ENCODE results near the gene TUNAR.
A peak's percentile ranks its signal among the peaks of the same experiment; 100 is the strongest.

Gene TUNAR

GRCh38 chr14:95871531-95871930 is 5.1 kb upstream of the TUNAR start:
- no peak for DNase-seq (ENCODE audit: low read depth in 4 of 4, low spot score in 1 of 4)

DNA sequence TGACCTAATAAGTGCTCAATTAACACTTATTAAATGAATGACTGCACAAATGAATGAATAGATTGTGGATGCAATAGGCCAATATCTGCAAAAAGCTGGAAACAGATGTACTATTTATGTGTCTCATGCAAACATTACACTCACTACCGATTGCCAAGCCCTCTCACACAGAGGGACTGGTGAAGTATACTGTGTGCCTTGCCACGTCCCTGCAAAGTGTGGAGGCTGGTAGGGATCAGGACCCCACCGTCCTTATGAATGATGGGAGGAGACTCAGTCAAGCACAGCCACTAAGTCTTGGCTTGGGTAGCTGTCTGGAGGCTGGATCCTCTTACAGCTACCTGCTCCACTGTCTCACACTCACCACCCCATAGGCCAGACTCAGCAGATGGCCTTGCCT is 3.9 kb upstream of the TUNAR start:
- DNase-seq (ENCODE audit: low read depth in 4 of 4, low spot score in 1 of 4), result no peak

DNA sequence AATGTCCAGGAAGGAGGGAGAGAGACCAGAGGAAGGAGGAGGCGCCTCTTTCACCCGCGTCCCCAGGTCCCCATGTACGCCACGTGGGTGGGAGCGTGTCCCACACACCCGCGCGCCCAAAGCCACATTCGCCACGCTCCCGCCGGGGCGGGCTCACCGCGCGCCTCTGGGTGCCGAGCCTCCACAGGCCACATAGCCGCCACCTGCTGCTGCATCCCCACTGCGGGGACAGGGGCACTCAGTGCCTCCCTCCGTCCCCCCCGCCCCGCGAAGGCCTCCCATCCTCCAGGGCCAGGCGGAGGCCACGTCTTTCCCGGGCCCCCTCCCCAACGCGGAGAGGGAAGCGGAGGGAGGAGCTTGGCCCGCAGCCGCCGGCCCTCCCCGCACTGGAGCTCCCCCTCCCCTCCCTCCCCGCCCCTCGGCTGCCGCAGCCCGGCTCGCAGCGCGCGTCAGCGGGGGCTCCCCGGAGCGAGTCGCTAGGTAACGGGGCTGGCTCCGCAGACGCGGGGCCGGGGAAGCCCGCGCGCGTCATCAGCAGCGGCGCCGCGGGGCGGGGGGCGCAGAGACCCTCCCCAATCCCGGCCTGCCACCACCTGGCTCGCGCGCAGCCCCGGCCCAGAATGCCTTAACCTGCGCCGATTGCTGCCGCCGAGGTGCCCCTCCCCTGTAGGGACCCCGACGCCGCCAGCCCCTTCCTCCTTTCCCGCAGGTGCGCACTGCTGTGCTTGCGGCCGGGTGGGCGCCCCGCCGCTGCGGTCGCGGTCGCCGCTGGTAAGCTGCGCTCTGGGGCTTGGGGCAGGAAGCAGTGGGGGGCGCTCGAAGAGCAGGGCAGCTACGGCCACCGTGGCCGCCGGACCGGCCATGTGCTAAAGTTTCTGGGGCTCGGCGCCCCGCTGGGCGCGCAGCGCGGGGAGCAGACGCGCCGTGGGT is 536 bp upstream of the TUNAR start:
- no peak for DNase-seq (ENCODE audit: low read depth in 4 of 4, low spot score in 1 of 4)

GRCh38 chr14:95877633-95878032 is 1.0 kb downstream of the TUNAR start:
- no peak for DNase-seq (ENCODE audit: low read depth in 4 of 4, low spot score in 1 of 4)

DNA sequence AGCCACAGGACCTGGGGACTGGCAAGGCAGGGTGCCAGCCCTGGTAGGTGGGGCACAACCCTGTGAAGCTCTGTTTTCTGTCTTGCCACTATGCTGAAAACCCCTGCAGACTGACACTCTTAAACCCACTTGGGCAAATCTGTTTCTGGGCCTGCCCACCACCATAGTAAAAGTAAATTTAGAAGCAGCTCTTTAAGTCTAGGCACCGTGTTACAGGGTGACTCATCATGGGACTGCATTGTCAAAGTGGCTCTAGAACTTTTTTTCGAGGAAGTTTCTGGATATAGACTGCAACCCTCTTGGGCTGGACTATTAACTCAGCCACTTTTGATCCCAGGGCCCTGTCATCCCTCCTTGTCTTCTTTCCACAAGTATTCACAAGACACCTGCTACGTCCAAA is 7.7 kb downstream of the TUNAR start:
- DNase-seq (ENCODE audit: low read depth in 4 of 4, low spot score in 1 of 4), result no peak

DNA sequence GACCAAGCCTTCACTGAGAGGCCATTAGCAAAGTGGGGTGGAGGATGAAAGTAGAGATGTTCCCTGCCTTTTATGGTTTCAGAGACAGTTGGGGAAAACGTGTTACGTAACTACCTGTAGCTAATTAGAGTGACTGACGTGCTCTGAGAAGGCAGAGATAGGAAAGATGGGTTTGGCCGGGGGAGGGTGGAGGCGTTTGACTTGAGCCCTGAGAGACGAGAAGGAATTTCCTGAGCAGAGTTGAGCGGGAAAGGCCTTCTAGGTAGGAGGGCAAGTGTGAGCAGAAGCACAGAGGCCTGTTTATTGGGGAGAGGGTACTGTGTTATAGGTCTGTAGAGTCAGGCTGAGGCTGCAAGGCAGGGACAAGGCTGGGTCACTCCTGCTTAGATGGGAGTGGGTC is 8.6 kb downstream of the TUNAR start:
- DNase-seq (ENCODE audit: low read depth in 4 of 4, low spot score in 1 of 4), result no peak

DNA sequence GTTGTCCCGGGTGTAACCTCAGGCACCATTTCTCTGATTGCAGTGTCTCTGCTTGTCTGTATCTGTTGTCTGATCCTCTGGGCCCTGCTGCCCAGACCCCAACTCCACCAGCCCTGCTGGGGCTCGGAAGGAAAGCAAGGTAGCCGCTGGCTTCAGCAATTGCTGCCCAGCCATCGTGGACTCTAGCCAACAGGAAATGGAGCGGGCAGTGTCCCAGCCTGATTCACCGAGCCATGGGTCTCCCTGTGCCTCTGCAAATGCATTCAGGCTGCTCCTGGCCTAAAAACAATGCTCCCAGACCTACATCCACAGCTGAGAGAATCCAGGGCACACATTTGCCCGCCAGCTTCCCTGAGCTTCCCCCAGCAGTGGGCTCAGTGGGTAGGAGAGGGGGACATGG is 9.2 kb downstream of the TUNAR start:
- DNase-seq (ENCODE audit: low read depth in 4 of 4, low spot score in 1 of 4), result no peak

DNA sequence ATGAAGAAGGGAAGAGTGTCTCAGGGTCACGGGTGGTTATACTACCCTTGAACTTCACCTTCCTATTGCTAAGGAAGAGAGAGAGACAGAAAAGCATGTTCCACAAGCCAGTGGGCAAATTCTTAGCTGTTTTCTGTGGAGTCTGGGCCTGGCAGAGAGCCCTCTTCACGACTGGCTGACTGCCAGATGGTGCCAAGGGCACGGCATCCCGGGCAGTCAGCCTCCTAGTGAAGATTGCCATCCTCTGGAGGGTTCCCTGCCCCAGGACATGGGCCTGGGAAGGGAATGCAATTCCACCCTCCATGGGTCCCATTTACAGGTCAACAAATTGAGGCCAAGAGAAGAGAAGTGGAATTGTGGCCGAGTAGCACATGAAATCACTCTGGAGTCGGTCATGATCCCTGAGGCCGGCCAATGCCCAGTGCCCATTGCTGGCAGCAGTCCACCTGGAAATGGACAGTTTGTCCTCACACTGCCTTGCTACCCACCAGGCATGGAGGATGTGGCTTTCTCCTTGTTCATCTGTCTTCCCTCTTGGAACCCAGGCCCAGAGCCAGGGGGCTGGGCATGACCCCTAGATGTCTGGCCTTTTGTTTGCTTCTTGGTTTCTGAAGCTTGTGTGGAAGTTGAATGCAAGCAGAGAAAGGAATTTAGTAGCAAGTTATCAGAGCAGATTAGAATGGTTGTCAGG is 9.9 kb downstream of the TUNAR start:
- DNase-seq (ENCODE audit: low read depth in 4 of 4, low spot score in 1 of 4), result no peak

DNA sequence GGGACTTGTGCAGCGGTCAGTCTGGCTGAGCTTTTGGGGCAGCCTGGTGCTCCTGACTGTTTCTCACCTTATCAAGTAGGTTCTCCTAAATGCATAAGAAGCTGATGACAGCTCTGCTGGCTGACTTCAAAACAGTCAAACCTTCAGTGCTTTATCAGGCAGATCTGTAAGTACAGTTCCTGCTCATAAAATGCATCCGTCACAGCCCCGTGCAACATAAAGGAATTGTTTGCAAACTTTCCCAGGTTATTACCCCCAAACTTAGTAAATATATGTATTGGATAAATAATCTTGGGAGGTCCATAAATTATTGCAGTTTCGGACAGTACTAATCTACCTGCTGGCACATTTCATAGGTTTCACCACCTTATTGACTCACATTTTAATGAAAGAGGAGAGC is 10.7 kb downstream of the TUNAR start:
- no peak for DNase-seq (ENCODE audit: low read depth in 4 of 4, low spot score in 1 of 4)

- no peak for DNase-seq (ENCODE audit: low read depth in 4 of 4, low spot score in 1 of 4)
These were observed 12.8 kb downstream of the TUNAR start for GRCh38 chr14:95889236-95889979.

DNA sequence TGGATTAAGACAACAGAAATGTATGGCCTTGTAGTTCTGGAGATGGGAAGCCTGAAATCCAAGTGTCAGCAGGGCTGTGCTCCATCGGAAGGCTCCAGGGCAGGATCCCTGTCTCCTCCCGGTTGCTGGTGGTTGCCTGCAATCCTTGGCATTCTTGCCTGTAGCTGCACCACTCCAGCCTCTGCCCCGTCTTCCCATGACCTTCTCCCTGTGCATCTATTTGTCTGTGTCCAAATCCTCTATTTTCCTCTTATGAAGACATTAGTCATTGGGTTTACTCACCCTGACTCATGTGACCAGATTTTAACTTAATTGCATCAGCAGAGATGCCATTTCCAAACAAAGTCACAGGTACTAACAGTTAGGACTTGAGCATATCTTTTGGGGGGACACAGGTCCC is 15.1 kb downstream of the TUNAR start:
- DNase-seq (ENCODE audit: low read depth in 4 of 4, low spot score in 1 of 4), result no peak

- no peak for DNase-seq (ENCODE audit: low read depth in 4 of 4, low spot score in 1 of 4)
These were observed 15.5 kb downstream of the TUNAR start for GRCh38 chr14:95892142-95892541.

- DNase-seq (ENCODE audit: low read depth in 4 of 4, low spot score in 1 of 4), result peak in 1 of 4 experiments; percentile 11
These were observed 19.1 kb downstream of the TUNAR start for GRCh38 chr14:95895720-95896119.

DNA sequence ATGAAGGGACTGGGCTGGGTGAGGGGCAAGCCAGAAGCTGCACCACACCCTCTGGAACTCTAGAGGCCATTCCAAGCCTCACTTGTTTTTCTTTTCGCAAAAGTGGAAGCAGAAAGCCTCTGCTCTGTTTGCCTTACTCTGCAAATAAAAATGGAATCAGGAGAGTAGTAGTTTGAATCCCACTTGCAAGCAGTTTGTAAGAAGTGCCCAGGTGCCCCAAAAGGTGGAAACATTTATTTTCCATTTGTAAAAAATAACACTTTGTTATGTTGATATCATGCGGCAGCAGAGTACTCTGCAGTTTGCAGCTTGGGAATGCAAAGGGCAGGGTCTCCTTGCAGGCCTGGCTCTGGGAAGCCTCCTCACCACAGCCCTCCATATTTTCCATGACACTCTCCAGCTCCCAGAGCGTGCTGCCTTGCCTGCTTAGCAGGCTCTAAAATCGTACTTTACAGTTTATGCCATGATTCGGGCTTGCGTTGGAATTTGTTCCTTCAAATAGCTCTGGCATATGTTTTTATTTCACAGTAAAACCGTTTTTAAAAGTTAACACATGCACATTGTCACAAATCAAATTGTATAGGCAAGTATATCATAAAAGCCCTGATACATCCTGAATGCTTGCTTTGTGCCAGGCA is 20.0 kb downstream of the TUNAR start:
- DNase-seq (ENCODE audit: low read depth in 4 of 4, low spot score in 1 of 4), result no peak

DNA sequence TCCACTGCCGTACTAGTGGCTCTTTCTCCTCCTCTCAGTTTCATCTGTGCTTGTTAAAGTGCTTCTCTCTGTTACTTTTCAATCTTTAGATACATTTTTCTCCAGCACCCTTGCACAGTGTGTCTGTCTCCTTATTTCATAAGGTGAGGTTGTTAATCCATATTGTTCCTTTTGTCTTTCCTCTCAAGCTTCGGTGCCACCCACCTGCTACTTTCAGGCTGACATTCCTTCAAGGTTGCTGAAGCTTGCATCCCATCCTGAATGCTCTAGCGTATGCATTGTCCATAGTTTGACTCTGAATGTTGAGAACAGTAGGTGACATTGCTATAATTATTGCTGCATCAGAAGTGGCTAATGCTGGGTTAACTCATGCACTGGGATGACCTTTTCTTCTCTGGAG is 20.6 kb downstream of the TUNAR start:
- no peak for DNase-seq (ENCODE audit: low read depth in 4 of 4, low spot score in 1 of 4)

DNA sequence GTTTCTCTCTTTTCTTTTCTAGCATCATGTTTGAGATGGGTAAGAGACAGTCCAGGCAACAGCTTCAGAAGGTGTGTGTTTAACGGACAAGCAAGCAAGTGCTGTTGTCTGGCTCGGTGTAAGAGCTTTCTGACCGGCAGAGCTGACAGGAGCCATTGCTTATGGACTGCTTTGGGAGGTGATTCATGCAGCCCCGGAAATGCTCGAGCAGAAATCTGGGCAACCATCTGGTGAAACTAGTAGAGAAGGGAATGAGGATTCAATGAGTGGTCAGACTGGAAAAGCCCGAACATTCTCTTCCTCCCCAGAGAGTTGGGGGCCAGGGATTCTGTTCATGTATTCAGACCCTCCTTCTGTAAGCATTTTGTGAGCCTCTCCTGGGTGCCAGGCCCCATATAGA is 24.4 kb downstream of the TUNAR start:
- no peak for DNase-seq (ENCODE audit: low read depth in 4 of 4, low spot score in 1 of 4)

GRCh38 chr14:95902273-95902826 is 25.7 kb downstream of the TUNAR start:
- no peak for DNase-seq (ENCODE audit: low read depth in 4 of 4, low spot score in 1 of 4)

DNA sequence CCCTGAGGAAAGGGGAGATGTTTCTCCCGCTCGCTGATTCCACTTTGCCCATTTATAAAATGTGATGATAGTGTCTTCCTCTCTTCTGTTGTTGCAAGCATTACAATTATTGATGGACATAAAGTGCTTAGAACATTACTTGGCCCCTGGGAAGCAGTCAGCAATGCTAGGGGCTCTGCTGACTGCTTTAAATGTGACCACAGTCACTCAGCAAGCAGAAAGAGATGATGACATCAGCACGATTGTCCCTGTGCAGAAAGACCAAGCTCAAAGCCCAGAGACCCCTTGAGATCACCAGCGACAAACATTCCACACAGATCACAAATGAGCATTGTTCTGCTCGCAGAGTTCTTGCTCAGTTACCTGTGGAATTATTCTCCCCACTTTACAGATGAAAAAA is 26.5 kb downstream of the TUNAR start:
- DNase-seq (ENCODE audit: low read depth in 4 of 4, low spot score in 1 of 4), result no peak

- no peak for DNase-seq (ENCODE audit: low read depth in 4 of 4, low spot score in 1 of 4)
These were observed 27.0 kb downstream of the TUNAR start for GRCh38 chr14:95903616-95904107.

- DNase-seq (ENCODE audit: low read depth in 4 of 4, low spot score in 1 of 4), result no peak
These were observed 30.0 kb downstream of the TUNAR start for GRCh38 chr14:95906591-95906990.

- no peak for DNase-seq (ENCODE audit: low read depth in 4 of 4, low spot score in 1 of 4)
These were observed 34.0 kb downstream of the TUNAR start for GRCh38 chr14:95910628-95911027.

Measured in stimulated activated CD4-positive, alpha-beta T cell treated with anti-CD3 and anti-CD28 coated beads, Interleukin-1b, Interleukin-23, amount 100 ng/mL, for 24 hours (primary cell).